Inferior parietal cortex (tissue), 1 donor: ENCODE measurements around the gene NOL4L.

Source experiments
- DNase-seq: peaks from one replicate; pipeline ENCODE4 v3.0.0-alpha.2; 2016; ENCODE audit errors: extremely low spot score

Gene NOL4L

DNA sequence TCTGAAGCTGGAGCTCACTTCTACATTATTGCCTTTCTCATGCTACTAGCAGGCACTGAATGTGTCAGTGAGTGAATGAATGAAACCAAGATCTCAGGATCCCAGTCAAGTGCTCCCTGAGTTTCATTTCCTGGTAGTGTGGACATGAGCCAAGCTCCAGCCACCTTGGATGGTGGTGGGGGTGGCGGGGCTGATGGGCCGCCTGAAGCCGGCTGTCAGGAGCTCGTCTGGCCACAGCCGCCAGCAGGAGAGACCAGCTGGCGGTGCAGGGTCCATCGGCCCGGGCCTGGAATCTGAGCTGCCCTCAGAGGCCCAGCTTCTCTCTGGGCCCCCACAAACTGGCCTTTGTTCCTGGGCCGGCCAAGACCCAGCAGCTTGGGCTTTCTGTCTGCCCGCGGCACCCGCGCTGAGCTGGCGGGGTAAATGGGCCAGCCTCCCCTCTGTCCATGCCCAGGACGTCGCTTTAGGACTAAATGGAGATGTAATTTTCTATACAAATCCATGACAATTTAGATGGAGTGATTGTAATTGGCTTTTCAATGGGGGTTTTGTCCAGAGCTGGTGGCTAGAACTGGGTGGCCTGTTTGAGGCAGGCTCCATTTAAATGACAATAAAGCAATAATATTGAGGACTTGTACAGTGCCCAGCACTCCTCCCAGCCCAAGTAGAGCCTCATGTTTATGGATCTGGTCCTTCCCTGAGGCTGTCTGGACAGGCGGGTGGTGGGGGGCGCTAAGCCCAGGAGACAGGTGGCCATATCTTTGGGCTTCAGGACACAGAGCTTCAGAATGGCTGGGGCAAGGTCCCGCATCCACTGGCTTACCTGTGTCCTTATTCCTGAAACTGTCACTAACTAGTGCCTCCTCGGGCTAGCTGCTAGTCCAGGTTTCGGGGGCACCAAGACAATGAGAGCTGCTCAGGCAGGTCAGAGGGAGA lies 43.5 kb downstream of the NOL4L start:
- DNase-seq, result no peak

GRCh38 chr20:32539817-32540675 lies 45.1 kb downstream of the NOL4L start:
- DNase-seq, result no peak

GRCh38 chr20:32539026-32539816 lies 45.9 kb downstream of the NOL4L start:
- no peak for DNase-seq

DNA sequence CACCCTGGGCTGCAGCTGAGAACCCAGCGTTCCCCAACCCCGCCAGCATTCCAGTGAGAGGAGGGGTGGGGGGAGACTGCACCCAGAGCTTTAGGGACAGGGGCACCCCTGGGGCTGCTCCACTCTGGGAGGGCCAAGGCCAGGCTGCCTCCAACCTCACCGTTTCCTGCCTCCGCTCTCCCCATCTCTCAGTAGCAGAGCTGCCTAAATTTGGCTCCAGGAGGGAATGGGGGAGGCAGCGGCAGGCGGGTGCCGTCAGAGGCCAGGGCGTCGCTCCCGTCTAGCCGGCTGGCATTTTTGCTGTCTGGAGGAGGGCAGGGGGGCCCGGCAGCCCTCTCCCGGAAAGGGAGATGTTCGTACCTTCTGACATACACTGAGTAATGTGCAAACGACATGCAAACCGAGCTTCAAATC lies 46.6 kb downstream of the NOL4L start:
- DNase-seq, result no peak

DNA sequence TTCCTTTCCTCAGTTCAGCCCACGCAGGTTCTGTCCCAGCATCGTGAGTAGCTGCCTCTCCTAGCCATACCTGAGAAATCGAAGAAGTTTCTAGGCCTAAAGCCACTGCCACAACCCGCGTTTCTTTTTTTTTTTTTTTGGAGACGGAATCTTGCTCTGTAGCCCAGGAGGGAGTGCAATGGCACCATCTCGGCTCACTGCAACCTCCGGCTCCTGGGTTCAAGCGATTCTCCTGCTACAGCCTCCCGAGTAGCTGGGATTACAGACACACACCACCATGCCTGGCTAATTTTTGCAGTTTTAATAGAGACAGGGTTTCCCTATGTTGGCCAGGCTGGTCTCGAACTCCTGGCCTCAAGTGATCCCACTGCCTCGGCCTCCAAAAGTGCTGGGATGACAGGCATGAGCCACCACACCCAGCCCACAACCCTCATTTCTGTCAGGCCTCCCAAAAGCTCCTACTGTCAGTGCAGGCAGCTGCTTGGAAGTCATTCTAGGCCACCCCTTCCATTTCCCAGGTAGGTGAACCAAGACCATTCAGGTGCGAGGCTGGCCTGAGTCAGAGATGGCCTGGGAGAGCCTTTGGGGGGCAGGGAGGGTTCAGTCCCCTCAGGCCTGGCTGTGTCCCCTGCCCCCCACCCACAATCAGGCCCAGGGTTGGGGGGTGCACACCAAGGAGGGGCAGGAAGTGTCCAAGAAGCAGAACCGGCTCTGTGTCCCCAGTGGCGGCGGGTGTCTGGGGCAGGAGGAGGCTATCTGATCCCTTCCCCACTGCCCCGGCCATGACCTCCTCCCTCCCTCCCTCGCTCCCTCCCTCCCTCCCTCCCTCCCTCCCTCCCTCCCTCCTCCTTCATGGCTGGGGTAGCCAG lies 47.2 kb downstream of the NOL4L start:
- no peak for DNase-seq

DNA sequence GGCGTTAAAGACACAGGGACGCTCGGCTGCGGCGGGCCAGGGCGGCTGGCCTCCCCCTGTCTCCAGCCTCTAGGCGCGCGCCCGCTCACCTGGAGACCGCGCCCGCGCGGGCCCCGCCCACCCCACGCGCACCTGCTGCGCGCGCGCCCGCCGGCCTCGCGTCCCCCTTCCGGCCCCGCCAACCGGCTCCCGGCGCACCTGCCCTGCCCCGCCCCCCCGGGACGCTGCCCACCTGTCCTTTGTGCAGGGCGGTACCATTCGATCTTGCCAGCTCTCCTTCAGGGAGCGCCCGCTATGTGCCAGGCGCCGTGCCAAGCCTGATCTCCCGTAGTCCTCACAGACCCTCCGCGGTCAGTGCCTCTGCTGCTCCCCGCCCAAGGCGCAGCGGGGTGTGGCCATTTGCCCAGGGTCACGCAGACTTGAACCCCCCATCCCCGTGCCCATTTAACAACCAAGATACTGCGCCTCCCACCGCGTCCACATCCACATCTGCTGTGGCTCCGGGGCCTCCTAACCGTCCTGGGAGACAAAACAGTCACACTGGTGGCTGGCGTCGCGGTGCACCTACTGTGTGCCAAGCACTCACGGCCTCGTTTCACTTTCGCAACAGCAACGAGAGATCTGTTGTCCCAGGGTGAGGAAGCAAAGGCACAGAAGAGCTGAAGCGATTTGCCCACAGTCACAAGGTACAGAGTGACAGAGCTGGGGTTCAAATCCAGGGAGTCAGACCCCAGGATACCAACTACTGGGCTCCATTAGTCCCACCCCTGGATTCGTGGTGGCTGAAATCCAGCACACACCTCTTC lies 48.1 kb downstream of the NOL4L start:
- no peak for DNase-seq

GRCh38 chr20:32535953-32536823 lies 48.9 kb downstream of the NOL4L start:
- DNase-seq, result peak; percentile 58

DNA sequence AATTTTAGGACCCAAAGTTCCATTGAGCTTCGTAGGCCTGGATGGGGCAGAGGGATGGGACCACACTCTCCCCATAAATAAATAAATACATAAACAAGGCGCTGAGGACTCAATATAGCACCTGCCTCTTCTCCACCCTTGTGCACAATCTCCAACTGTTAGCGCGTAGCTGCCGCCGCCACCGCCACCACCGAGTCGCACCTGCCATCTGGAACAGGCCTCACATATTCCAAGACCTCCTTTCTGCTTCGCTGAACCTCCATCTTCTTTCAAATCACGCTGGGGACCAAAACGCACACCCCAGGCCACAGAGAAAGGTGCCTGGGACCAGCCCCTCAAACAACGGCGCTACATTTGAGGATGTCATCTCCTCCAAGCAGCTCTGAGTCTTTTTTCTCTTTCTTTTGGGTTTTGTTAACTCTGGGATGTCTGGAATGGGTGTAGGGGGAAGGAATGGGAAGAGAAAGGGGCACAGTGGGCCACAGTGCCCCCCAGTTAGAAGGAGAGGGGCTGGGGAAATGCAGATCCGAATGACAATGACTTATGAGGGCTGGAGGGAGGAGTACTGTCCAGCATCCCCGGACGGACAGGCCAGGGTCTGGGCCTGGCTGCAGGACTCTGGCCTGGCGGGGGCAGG lies 49.7 kb downstream of the NOL4L start:
- no peak for DNase-seq

GRCh38 chr20:32534661-32535240 lies 50.4 kb downstream of the NOL4L start:
- no peak for DNase-seq

DNA sequence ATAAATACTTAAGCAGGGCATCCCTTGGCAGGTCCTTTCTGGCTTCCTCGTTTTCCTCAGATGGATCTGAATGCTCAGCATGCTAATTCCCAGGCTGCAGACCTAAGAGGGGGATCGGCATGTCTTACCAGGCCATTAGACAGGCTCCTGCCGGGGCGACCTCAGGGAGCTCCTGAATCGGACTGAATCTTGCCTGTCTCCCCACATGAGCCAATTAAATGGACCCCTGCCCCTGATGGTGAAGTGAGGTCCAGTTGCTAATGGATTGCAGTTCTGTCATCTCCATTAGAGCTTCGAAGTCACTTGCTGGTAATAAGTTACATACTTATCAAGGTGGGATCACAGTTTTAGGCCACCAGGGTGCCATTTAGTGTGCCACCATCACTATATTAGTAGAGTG lies 51.4 kb downstream of the NOL4L start:
- no peak for DNase-seq

GRCh38 chr20:32532246-32532645 lies 52.9 kb downstream of the NOL4L start:
- no peak for DNase-seq

DNA sequence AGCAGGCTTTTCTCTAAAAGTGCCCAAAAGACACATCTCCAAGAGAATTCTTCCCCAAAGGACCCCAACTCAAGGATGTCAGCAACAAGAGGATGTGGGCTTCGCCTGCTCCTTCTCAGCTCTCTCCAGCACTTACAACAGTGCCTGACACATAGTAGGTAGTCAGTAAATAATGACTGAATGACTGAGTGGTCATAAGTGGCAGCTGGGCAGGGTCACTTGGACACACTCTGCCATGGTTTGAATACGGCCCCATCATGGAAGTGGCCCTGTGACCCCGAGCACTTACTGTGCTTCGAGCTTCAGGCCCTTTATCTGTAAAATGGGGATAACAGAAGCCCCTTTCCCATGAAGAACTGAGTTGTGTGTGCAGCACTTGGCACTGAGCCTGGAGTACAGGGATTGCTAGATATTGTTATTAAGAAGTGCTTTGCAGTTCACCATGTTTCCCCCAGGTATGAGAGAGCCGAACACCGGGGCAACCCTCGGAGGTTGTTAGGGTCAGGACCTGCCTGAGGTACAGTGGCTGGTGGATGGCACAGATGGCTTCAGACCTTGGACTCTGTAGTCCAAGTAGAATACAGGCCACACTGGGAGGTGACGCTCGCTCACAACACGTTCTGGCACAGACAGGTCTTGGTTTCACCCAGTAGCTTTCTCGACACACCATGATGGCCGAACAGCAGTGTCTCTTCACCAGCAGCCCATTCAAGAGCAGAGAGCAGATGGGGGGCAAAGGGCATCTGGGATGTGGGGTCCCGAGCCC lies 56.0 kb downstream of the NOL4L start:
- no peak for DNase-seq

DNA sequence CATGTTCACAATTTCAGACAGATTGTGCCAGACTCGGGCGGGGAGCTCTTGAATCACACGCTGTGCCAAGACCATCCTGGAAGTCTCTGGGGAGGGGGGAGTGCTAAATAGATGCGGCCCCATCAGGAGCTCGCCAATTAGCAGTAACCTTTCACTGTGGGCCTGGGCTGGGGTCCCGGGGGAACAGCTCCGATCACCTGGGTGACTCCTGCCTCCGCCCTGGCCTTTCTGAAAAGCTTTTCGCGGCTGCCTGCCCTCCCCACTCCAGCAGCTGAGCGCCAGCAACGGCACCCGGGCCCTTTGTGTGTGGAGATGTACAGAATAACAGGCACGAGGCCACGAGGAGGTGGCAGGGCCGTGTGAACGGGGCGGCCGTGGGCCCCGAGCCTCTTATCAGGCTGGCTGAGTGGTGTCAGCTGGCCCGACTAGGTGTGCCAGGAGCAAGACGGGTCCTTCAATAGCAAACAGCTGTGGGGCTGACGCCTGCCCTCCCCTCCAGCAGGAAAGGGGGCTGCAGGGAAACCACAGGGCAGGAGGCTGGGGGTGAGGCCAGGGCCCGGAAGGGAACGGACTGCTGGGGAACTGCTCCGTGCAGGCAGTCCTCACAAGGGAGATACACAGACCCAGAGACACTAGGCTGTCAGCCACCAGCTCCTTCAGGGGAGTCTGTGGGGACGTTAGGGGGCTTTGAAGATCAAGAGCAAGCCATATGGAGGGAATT lies 56.8 kb downstream of the NOL4L start:
- DNase-seq, result no peak

GRCh38 chr20:32527447-32528055 lies 57.6 kb downstream of the NOL4L start:
- no peak for DNase-seq

- no peak for DNase-seq
Measured at GRCh38 chr20:32527052-32527446, 58.1 kb downstream of the NOL4L start.

- DNase-seq, result no peak
Measured at GRCh38 chr20:32526541-32526940, 58.6 kb downstream of the NOL4L start.
